Subcutaneous preadipocyte (primary cell): Measurements from ENCODE around the gene PLEK2. TPM values are rescaled to one million over a fixed set of nuclear protein-coding genes. Genes with fewer than 3 reads are reported as not detected.

Experiments
- small RNA-seq: library from RNA; depleted of rRNA; stranded (forward); fragments of <200 nt; gene quantifications from one replicate; pipeline ENCODE3, GENCODE V24; 2012
- total RNA-seq: library from RNA; depleted of rRNA; stranded (reverse); fragments of >200 nt; gene quantifications from 2 replicates; pipeline ENCODE4 v1.2.3, GENCODE V29; 2012

PLEK2 gene, protein sequence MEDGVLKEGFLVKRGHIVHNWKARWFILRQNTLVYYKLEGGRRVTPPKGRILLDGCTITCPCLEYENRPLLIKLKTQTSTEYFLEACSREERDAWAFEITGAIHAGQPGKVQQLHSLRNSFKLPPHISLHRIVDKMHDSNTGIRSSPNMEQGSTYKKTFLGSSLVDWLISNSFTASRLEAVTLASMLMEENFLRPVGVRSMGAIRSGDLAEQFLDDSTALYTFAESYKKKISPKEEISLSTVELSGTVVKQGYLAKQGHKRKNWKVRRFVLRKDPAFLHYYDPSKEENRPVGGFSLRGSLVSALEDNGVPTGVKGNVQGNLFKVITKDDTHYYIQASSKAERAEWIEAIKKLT
- 1.8 and 15.1 TPM in 2 replicates for total RNA-seq

DNA sequence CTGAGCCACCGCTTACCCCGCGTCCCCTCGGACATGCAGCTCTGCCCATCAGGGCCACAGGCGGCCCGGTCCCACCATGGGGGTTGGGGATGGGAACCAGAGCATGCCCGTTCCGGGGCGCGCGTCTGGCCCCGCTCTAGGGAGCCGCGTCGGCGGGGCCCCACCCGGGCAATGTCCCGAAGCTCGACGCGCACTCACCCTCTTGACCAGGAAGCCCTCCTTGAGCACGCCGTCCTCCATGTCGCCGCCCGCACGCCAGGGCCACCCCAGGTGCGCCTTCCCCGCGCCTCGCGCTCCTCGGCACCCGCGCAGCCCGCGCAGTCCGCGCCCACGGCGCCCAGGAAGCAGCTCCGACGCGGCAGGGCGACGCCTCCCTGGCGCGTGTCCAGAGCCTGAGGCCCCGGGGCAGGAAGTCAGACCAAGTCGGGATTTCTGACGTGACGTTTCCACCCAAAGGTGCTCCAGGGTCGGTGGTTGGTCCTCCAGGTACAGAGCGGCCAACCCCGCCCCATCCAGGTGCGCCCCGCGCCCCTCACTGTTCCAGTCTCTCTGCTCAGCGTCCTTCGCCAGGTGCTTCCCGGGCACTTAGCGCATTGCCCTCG, at the start of gene PLEK2:
Gene PLEK2 (minus strand): TSS at position 346 of the 602 bp plus-strand sequence. CDS start 106 bp downstream, at position 240.

DNA sequence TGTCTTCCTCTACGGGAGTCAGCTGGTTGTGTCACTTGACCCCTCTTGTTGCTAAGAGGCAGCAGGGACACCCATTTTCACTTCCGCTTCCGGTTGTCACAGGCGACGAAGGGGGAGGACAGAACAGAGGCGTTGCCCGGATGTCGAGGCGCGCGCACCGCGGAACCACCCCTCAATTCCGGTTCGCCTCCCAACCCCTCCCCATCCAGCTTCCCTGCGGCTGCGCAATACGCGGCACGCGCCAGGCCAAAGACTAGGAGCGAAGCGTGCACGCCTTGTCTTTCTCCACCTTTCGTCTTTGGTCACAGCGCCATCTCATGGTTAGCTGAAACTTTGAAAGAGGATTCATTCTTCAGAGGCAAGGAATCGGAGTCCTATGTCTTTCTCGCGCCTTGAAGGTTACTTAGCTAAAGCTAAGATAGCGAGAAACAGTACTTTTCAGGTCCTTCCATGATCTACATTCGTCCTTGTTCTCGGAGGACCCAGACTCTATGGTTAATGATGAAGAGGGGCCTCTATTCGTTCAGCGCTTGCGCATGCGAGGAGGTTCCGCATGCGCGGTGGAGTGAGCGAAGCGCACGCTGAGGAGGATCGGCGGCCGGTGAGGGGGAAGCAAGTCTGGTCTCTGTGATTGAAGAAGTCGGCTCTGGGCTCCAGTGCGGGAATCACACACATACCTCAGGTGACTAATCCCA, 52.0 kb downstream of the PLEK2 start, which contains the start of the genes ATP6V1D and EIF2S1:
Gene ATP6V1D (minus strand): TSS at position 30 of the 695 bp plus-strand sequence. CDS start 106 bp downstream, outside the sequence.
Gene EIF2S1 (plus strand): TSS at position 554 of the 695 bp plus-strand sequence. CDS start 4,440 bp downstream, outside the sequence.

Small RNA genes lying within 50 kb of the gene (small RNA-seq; reads per million reads assigned to genes)
- gene MIR5694 (not detected), gene RF00019 (not detected)

Other genes with a start within 250 kb of the PLEK2 start
- gene GARIN2, start 222.7 kb downstream of the PLEK2 start, total RNA-seq = under 0.01 TPM in 1 of 2 replicates, not detected in the other
- 13.2 and 14.3 TPM in 2 replicates for gene PALS1, start 170.7 kb downstream of the PLEK2 start, total RNA-seq
- 70.4 and 83.0 TPM in 2 replicates for gene ATP6V1D, start 52.4 kb downstream of the PLEK2 start, total RNA-seq
- 168 and 179 TPM in 2 replicates for gene EIF2S1, start 51.8 kb downstream of the PLEK2 start, total RNA-seq
- gene TMEM229B, start 76.6 kb upstream of the PLEK2 start, total RNA-seq = 0.20 and 0.37 TPM in 2 replicates
- gene PLEKHH1, start 121.1 kb upstream of the PLEK2 start, total RNA-seq = 0.37 and 0.98 TPM in 2 replicates
- 14.7 and 18.4 TPM in 2 replicates for gene PIGH, start 188.1 kb upstream of the PLEK2 start, total RNA-seq
- gene ARG2, start 207.8 kb upstream of the PLEK2 start, total RNA-seq = 1.8 and 2.2 TPM in 2 replicates